GM19351 (cell line): ENCODE data around the gene USH2A.
"Not testable (repeated sequence)": the region's sequence is repeated elsewhere in the genome, so short reads cannot be mapped to it uniquely, and the experiment has no call there.

Experiments used
- ATAC-seq: cut with Tn5 transposase; IDR thresholded peaks from one replicate; pipeline ENCODE4 v1.9.1; 2021; ENCODE audit warnings: mild to moderate bottlenecking, moderate library complexity; ENCODE audit not compliant: unreplicated experiment

Gene USH2A

DNA sequence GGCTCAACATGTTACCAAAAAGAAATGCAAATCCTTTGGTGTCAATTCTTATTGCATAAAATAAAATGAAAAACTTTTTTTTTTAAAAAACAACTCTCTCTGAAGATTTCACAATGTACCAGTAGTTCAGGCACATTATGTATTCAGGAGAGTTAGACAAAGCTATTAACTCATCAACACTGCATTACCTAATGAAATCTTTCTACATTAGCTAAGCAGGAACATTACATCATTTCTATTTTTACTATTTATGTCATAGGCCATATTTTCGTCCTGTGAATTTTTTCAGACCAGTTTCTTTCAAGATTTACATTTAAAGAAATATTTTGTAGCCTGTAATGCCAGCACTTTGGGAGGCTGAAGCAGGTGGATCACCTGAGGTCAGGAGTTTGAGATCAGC lies 366.2 kb downstream of the USH2A start:
- ATAC-seq, result no peak

DNA sequence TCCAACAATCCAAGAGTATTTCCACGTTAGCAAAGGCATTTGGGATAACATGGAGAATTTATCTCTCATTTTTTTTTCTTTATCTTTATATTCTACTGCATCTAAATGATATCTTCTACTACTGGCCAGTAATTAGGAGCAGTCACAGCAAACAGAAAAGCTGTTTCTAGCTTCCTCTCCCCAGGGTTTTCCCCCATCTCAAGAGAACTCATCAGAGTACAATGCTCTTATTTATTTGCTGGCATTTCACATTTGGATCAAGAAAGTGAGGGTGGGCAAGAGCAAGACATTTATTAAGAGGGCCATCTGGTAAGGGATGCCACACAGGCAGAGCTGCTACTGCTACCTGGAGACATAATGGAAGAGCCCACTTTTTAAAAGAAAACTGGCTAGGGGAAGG lies 368.2 kb downstream of the USH2A start:
- no peak for ATAC-seq

DNA sequence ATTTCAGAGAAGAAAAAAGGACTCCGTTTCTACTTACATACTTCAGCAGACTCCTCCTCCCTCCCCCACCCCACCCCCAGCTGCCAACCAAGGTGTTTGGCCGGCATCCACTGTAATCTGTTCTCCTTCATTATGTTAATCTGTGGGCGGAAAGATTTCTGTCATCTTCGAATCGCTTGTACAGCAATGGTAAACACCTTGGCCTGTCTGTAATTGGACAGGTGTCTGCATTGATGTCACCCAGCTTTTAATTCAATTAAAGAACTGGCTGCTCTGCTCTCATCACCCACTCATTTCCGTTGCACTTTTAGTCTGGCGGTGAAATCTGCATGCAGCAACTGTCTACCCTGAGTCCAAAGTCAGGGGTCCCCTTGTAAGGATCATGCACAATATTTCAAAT lies 368.6 kb downstream of the USH2A start:
- no peak for ATAC-seq

DNA sequence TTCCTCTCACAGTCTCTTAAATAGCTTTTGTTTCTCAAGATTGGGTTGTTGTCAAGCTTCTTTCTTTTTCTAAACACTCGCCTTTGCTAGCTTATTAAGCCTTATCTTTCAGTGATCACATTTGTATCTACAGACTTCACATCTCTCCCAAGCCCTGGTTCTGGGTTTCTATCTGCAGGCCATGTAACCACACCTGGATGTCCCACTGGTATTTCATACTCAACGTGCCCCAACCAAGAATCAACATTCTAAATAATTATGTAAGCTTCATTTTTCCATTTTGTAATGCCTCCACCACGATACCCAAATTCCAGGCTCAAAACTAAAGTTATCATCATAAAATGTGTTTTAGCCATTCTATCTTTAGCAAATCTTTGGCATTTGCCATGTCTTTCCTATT lies 372.2 kb downstream of the USH2A start:
- ATAC-seq, result no peak

DNA sequence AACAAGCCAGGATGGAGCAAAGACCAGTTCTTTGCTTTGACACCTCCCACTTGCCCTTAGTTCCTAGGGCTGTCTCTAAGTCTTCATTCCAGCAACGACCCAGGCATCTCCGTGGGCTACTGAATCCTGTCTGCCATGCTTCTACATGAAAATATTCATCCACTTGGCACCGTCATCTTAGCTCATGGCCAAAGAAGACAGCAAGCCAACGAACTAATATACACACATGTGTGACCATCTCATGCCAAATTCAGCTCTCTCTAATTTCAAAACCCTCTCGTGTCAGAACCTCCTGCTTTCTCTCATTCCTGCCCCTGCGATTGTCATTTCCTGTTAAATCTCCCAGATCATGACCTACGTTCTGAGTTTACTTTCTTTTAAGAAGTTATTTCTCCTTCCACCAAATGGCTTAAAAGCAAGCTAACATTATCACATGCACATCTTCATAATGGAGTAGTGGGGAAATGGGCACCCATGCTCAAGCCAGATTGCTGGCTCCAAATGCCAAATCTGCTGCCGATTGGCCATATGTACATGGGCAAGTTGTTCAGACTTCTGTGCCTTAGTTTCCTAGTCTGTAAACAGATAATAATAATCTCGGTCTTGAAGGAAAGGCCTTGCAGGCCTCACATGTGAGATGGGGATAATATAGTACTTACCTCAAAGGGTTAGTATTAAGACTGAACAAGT lies 373.4 kb downstream of the USH2A start:
- no peak for ATAC-seq

DNA sequence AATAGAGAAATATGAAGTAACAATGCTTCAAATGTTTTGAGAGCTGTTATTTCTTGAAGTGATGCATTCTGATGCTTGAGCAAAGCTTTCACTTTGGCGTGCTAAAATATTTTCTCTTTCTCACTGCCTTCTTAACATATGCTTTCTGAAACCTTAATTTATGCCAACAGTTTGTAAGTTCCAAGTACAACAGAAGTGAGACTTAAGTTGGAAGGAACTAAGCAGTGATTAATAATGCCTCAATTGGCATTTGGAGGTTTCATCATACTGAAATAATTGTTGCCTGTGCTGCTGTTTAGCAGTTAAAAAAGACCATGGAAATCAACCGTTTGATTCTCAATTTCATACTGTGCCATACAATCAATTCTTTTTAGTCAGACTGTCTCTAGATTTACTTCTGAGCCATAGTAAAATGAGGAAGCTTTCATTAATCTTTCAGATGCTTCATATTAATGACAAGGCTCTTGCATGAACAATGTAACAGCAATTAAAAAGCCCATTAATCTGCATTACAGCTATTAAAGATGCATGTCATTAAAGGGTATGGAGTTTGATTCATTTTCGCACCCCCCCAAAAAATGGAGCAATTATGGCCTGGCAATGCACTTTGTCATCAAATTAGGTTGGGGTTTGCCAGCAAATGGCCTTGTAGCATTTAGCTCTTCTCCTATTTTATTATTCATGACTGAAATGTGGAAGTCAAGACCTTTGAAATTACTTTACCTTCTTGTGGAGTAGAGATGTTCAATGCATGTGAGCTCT lies 375.3 kb downstream of the USH2A start:
- no peak for ATAC-seq

- no peak for ATAC-seq
Measured at GRCh38 chr1:216046336-216046735, 376.9 kb downstream of the USH2A start.

GRCh38 chr1:216045400-216045799 lies 377.8 kb downstream of the USH2A start:
- ATAC-seq, result no peak

DNA sequence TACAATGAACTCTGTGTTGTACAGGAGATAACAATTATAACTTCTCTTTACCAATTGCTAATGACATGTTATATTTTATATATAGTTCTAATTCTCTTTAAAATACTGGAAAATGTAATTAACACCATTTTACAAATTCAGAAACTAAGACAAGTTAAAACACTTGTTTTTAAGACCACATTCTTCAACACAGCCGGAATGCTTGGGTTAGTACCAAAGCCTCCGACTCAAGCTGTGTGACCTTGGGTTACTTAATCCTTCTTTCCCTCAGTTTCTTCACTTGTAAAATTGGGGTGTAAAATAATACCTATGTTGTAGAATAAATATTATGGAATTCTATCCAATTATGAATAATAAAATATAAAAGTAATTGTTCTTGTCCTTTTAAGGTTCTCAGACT lies 378.7 kb downstream of the USH2A start:
- ATAC-seq, result no peak

GRCh38 chr1:216034506-216034905 lies 388.7 kb downstream of the USH2A start:
- peak; percentile 40 for ATAC-seq

- no peak for ATAC-seq
Measured at GRCh38 chr1:216032961-216033614, 390.2 kb downstream of the USH2A start.

DNA sequence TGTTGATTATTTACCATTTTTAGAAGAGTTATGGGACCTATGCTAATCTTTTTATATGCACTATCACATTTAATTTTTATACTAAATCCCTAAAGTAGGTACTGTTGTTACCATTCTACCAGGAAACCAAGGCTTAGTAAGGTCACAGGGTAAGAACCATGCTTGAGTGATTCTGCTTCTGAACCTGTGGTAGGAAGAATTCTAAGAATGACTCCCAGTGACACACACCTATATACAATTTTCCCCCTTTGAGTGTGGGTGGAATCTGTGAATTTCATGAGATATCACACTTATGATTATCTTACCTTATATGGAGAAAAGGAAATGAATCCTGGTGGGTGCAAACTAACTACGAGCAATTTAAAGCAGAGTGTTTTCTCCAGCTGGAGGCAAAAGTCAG lies 391.0 kb downstream of the USH2A start:
- ATAC-seq, result peak; percentile 58

GRCh38 chr1:216028631-216029030 lies 394.6 kb downstream of the USH2A start:
- no peak for ATAC-seq

DNA sequence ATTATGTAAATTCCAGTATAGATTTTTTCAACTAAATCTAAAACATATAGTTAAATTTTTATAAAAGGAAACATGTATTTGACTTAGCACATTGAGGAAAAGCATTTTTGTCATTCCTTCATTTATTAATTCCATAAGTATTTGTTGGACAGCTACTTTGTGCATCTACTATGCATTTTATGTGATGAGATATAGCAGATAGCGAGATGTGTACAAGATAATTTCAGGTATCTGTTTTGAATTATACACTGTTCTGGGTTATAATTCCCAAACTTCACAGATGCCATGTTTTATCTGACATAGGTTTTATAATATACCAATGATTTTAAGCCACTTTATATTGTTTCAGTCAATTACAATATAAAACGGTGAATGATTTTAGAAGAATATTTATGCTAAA lies 398.7 kb downstream of the USH2A start:
- ATAC-seq, result no peak

GRCh38 chr1:216020743-216021345 lies 402.4 kb downstream of the USH2A start:
- no peak for ATAC-seq

DNA sequence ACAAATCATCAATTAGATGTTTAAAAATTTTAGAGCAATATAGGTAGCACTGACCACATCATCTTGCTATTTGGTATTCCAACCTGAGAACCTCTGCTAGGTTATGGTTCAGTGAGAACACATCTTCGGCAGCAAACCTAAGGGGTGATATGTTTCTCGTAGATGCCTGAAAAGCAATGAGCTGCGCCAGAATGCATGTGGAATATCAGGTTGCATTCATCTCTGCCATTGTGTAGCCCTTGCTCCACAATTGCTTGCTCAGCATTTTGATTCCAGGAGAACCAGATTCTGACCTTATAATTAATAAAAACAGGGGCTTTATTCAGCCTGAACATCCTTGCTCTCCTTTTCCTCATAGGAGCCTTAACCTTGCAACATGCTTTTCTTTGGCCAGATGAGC lies 408.1 kb downstream of the USH2A start:
- ATAC-seq, result no peak

DNA sequence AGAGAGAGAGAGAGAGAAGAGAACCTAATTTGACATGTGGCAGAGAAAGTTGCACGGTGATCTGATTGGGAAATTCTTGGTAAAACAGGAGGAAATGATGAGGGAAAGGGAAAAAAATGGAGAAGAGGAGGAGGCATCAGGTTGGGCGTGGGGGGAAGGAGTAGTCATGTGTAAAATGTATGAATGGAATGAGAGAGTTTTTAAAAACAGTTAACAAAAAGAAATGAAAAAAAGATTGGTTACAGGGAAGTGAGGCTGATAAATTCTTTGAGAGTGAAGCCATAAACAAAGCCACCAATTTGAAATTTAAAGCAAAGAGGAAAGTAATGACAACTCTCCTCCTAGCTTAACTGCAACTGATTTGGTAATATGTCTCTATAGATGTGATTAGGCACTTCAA lies 409.2 kb downstream of the USH2A start:
- no peak for ATAC-seq

GRCh38 chr1:216009456-216009855 lies 413.8 kb downstream of the USH2A start:
- not testable (repeated sequence) for ATAC-seq

DNA sequence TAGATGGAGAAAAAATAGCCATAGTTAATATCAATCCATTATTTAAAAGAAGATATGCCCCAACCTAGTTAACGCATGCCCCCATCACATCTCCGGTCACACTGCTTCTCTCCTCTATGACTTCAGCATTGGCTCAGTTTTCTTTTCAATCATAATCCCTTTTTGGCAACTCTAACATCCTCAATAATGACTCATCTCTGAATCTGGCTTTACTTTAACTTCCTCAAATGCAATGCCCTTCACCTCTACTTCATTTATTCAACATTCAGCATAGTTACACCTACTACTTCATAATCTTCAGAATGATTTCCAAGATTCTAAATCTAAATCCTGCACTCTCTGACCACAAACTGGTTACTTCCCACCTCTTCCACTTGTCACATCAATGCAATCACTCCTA lies 417.3 kb downstream of the USH2A start:
- peak; percentile 99 for ATAC-seq

GRCh38 chr1:215992620-215993019 lies 430.6 kb downstream of the USH2A start:
- ATAC-seq, result peak; percentile 79

DNA sequence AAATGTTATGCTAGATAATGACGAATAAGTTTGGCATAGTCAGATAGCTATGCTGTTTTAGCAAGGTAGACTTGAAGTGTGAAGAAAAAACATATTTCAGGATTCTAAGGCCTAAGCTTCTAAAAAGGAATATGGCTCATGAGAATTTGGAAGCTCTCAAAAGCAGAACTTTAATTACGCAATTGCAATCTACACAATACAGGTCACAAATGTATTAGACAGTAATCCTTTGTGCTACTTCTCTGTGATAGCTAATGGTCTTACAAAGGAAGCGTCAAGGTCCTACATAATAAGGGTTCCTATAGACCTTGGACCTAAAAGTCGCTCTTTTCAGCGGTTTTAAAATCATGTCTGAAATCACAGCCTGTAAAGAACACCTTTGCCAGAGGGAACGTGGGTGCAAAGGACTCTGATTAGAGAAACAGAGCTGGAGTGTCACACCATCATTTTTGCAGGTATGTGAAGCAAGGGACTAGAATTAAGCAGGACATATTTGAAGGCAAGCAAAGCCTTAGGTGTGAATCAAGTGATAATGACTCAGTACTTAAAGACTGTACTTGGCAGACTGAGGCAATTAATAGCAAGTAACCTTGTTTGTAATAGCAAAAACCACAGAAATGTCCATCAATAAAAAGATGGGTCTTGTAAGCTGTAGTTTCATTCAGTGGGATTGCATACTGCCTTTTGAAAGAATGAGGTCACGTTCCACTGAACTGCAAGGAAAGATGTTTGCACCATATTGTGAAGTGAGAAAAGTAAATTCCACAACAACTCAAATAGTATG lies 436.0 kb downstream of the USH2A start:
- no peak for ATAC-seq
